Activated naive CD8-positive, alpha-beta T cell (primary cell): ENCODE results near the gene OR2S2.
"Not testable (repeated sequence)": the region's sequence is repeated elsewhere in the genome, so short reads cannot be mapped to it uniquely, and the experiment has no call there.

ENCODE experiments used
- H3K27ac Mint-ChIP-seq: one replicate; pipeline ENCODE4 v1.8.0; 2021; ENCODE audit warnings: mixed read lengths
- H3K27me3 Mint-ChIP-seq: one replicate; pipeline ENCODE4 v1.8.0; 2021; ENCODE audit warnings: mixed read lengths
- H3K36me3 Mint-ChIP-seq: one replicate; pipeline ENCODE4 v1.8.0; 2021; ENCODE audit warnings: mixed read lengths
- H3K4me1 Mint-ChIP-seq: one replicate; pipeline ENCODE4 v1.8.0; 2021; ENCODE audit warnings: low read depth, mixed read lengths
- H3K4me3 Mint-ChIP-seq: one replicate; pipeline ENCODE4 v1.8.0; 2021; ENCODE audit warnings: mild to moderate bottlenecking, mixed read lengths
- H3K9me3 Mint-ChIP-seq: one replicate; pipeline ENCODE4 v1.8.0; 2021; ENCODE audit warnings: low read depth, mixed read lengths

Gene OR2S2

GRCh38 chr9:35930521-35930920, 27.4 kb downstream of the OR2S2 start:
- Mint-ChIP-seq H3K27me3 (no peaks in the 10 kb centered on the region), H3K4me1 (peaks cover 12% of the 10 kb centered on the region), H3K4me3 (no peak overlapping the region), H3K27ac (no peak overlapping the region), H3K36me3 (peaks cover 3% of the 10 kb centered on the region), H3K9me3 (no peaks in the 10 kb centered on the region)

- Mint-ChIP-seq H3K27ac (no peak overlapping the region), H3K4me1 (peaks cover 14% of the 10 kb centered on the region), H3K4me3 (no peak overlapping the region), H3K27me3 (no peaks in the 10 kb centered on the region), H3K36me3 (peaks cover 3% of the 10 kb centered on the region), H3K9me3 (no peaks in the 10 kb centered on the region)
Observed at GRCh38 chr9:35929453-35929718, 28.6 kb downstream of the OR2S2 start.

- Mint-ChIP-seq H3K27me3 (no peaks in the 10 kb centered on the region), H3K4me1 (peaks cover 19% of the 10 kb centered on the region), H3K9me3 (no peaks in the 10 kb centered on the region), H3K27ac (no peak overlapping the region), H3K4me3 (no peak overlapping the region), H3K36me3 (peaks cover 3% of the 10 kb centered on the region)
Observed at GRCh38 chr9:35928591-35929452, 29.1 kb downstream of the OR2S2 start.

GRCh38 chr9:35923927-35924763, 33.8 kb downstream of the OR2S2 start:
- no peaks in the 10 kb centered on the region for H3K9me3 Mint-ChIP-seq
- H3K36me3 Mint-ChIP-seq = peaks cover 3% of the 10 kb centered on the region
- H3K4me1 Mint-ChIP-seq = peaks cover 17% of the 10 kb centered on the region
- no peak overlapping the region for H3K4me3 Mint-ChIP-seq
- H3K27me3 Mint-ChIP-seq = no peaks in the 10 kb centered on the region
- H3K27ac Mint-ChIP-seq = peak overlapping the region; percentile 80

GRCh38 chr9:35923598-35923926, 34.4 kb downstream of the OR2S2 start:
- no peaks in the 10 kb centered on the region for H3K27me3 Mint-ChIP-seq
- H3K36me3 Mint-ChIP-seq = peaks cover 3% of the 10 kb centered on the region
- H3K9me3 Mint-ChIP-seq = no peaks in the 10 kb centered on the region
- H3K27ac Mint-ChIP-seq = no peak overlapping the region
- no peak overlapping the region for H3K4me3 Mint-ChIP-seq
- peaks cover 17% of the 10 kb centered on the region for H3K4me1 Mint-ChIP-seq

- no peaks in the 10 kb centered on the region for H3K9me3 Mint-ChIP-seq
- H3K4me3 Mint-ChIP-seq = no peak overlapping the region
- no peaks in the 10 kb centered on the region for H3K36me3 Mint-ChIP-seq
- H3K27me3 Mint-ChIP-seq = no peaks in the 10 kb centered on the region
- no peak overlapping the region for H3K27ac Mint-ChIP-seq
- peaks cover 17% of the 10 kb centered on the region for H3K4me1 Mint-ChIP-seq
Observed at GRCh38 chr9:35920051-35920620, 37.8 kb downstream of the OR2S2 start.

- Mint-ChIP-seq H3K4me1 (peaks cover 16% of the 10 kb centered on the region), H3K4me3 (no peak overlapping the region), H3K36me3 (no peaks in the 10 kb centered on the region), H3K27me3 (no peaks in the 10 kb centered on the region), H3K9me3 (no peaks in the 10 kb centered on the region), H3K27ac (peak overlapping the region; percentile 9)
Observed at GRCh38 chr9:35919212-35920008, 38.5 kb downstream of the OR2S2 start.

- Mint-ChIP-seq H3K27ac (no peak overlapping the region), H3K27me3 (no peaks in the 10 kb centered on the region), H3K4me1 (peaks cover 9% of the 10 kb centered on the region), H3K4me3 (no peak overlapping the region), H3K36me3 (no peaks in the 10 kb centered on the region), H3K9me3 (no peaks in the 10 kb centered on the region)
Observed at GRCh38 chr9:35918780-35919179, 39.2 kb downstream of the OR2S2 start.

- no peak overlapping the region for H3K27ac Mint-ChIP-seq
- H3K9me3 Mint-ChIP-seq = no peaks in the 10 kb centered on the region
- H3K27me3 Mint-ChIP-seq = no peaks in the 10 kb centered on the region
- H3K4me3 Mint-ChIP-seq = no peak overlapping the region
- peaks cover 7% of the 10 kb centered on the region for H3K4me1 Mint-ChIP-seq
- no peaks in the 10 kb centered on the region for H3K36me3 Mint-ChIP-seq
Observed at GRCh38 chr9:35917261-35917660, 40.7 kb downstream of the OR2S2 start.

- H3K36me3 Mint-ChIP-seq = no peaks in the 10 kb centered on the region
- H3K4me1 Mint-ChIP-seq = peaks cover 19% of the 10 kb centered on the region
- H3K27ac Mint-ChIP-seq = no peak overlapping the region
- H3K27me3 Mint-ChIP-seq = no peaks in the 10 kb centered on the region
- no peaks in the 10 kb centered on the region for H3K9me3 Mint-ChIP-seq
- no peak overlapping the region for H3K4me3 Mint-ChIP-seq
Observed at GRCh38 chr9:35915681-35916294, 42.2 kb downstream of the OR2S2 start.

GRCh38 chr9:35914301-35914807, 43.6 kb downstream of the OR2S2 start:
- H3K27me3 Mint-ChIP-seq = no peaks in the 10 kb centered on the region
- no peaks in the 10 kb centered on the region for H3K36me3 Mint-ChIP-seq
- peaks cover 29% of the 10 kb centered on the region for H3K4me1 Mint-ChIP-seq
- no peak overlapping the region for H3K27ac Mint-ChIP-seq
- H3K4me3 Mint-ChIP-seq = no peak overlapping the region
- H3K9me3 Mint-ChIP-seq = no peaks in the 10 kb centered on the region

GRCh38 chr9:35913429-35913828, 44.5 kb downstream of the OR2S2 start:
- H3K4me1 Mint-ChIP-seq = peaks cover 37% of the 10 kb centered on the region
- not testable (repeated sequence) for H3K9me3 Mint-ChIP-seq, H3K4me3 Mint-ChIP-seq, H3K36me3 Mint-ChIP-seq, H3K27me3 Mint-ChIP-seq, H3K27ac Mint-ChIP-seq

GRCh38 chr9:35912791-35913400, 45.1 kb downstream of the OR2S2 start:
- Mint-ChIP-seq H3K36me3 (no peaks in the 10 kb centered on the region), H3K4me3 (no peak overlapping the region), H3K27me3 (no peaks in the 10 kb centered on the region), H3K9me3 (no peaks in the 10 kb centered on the region), H3K4me1 (peaks cover 43% of the 10 kb centered on the region), H3K27ac (no peak overlapping the region)

- Mint-ChIP-seq H3K27ac (no peak overlapping the region), H3K9me3 (no peaks in the 10 kb centered on the region), H3K4me3 (no peak overlapping the region), H3K36me3 (no peaks in the 10 kb centered on the region), H3K4me1 (peaks cover 51% of the 10 kb centered on the region), H3K27me3 (no peaks in the 10 kb centered on the region)
Observed at GRCh38 chr9:35911690-35912089, 46.3 kb downstream of the OR2S2 start.
